CD4-positive, alpha-beta T cell treated with Interleukin-12 subunit alpha and Interleukin-12 subunit beta, for 1 hour (primary cell): ENCODE data around the gene SSBP3.
A peak's percentile ranks its signal among the peaks of the same experiment; 100 is the strongest.

Experiments used
- DNase-seq: peaks from one replicate; pipeline ENCODE4 v3.0.0-alpha.2; 2020

The SSBP3 gene

GRCh38 chr1:54327386-54328065, 78.7 kb downstream of the SSBP3 start:
- no peak for DNase-seq

GRCh38 chr1:54326543-54327385, 79.4 kb downstream of the SSBP3 start:
- DNase-seq, result no peak

GRCh38 chr1:54325703-54326461, 80.3 kb downstream of the SSBP3 start:
- DNase-seq, result no peak

- no peak for DNase-seq
Measured at GRCh38 chr1:54325284-54325683, 80.9 kb downstream of the SSBP3 start.

GRCh38 chr1:54324251-54325140, 81.7 kb downstream of the SSBP3 start:
- no peak for DNase-seq

- DNase-seq, result no peak
Measured at GRCh38 chr1:54323921-54324250, 82.3 kb downstream of the SSBP3 start.

- no peak for DNase-seq
Measured at GRCh38 chr1:54323324-54323739, 82.9 kb downstream of the SSBP3 start.

- DNase-seq, result no peak
Measured at GRCh38 chr1:54318246-54318814, 87.9 kb downstream of the SSBP3 start.

GRCh38 chr1:54317084-54317483, 89.1 kb downstream of the SSBP3 start:
- no peak for DNase-seq

GRCh38 chr1:54315099-54315498, 91.1 kb downstream of the SSBP3 start:
- no peak for DNase-seq

GRCh38 chr1:54314696-54315095, 91.5 kb downstream of the SSBP3 start:
- DNase-seq, result no peak

- DNase-seq, result no peak
Measured at GRCh38 chr1:54312796-54313316, 93.3 kb downstream of the SSBP3 start.

- DNase-seq, result no peak
Measured at GRCh38 chr1:54311506-54311905, 94.7 kb downstream of the SSBP3 start.

GRCh38 chr1:54310439-54311328, 95.5 kb downstream of the SSBP3 start:
- peak; percentile 9 for DNase-seq

- DNase-seq, result no peak
Measured at GRCh38 chr1:54309631-54310366, 96.4 kb downstream of the SSBP3 start.

- no peak for DNase-seq
Measured at GRCh38 chr1:54307305-54307704, 98.9 kb downstream of the SSBP3 start.

- no peak for DNase-seq
Measured at GRCh38 chr1:54305906-54306514, 100.2 kb downstream of the SSBP3 start.

- no peak for DNase-seq
Measured at GRCh38 chr1:54304518-54304917, 101.7 kb downstream of the SSBP3 start.

GRCh38 chr1:54302951-54303843, 103.0 kb downstream of the SSBP3 start:
- DNase-seq, result no peak
